Measurements from ENCODE around the gene HDAC4. TPM values are rescaled to one million over a fixed set of nuclear protein-coding genes. Genes with fewer than 3 reads are reported as not detected.
A peak's percentile ranks its signal among the peaks of the same experiment; 100 is the strongest.

Gene HDAC4
- total RNA-seq, 2 donors from 2014 or later, result 9.3 to 139 TPM

DNA sequence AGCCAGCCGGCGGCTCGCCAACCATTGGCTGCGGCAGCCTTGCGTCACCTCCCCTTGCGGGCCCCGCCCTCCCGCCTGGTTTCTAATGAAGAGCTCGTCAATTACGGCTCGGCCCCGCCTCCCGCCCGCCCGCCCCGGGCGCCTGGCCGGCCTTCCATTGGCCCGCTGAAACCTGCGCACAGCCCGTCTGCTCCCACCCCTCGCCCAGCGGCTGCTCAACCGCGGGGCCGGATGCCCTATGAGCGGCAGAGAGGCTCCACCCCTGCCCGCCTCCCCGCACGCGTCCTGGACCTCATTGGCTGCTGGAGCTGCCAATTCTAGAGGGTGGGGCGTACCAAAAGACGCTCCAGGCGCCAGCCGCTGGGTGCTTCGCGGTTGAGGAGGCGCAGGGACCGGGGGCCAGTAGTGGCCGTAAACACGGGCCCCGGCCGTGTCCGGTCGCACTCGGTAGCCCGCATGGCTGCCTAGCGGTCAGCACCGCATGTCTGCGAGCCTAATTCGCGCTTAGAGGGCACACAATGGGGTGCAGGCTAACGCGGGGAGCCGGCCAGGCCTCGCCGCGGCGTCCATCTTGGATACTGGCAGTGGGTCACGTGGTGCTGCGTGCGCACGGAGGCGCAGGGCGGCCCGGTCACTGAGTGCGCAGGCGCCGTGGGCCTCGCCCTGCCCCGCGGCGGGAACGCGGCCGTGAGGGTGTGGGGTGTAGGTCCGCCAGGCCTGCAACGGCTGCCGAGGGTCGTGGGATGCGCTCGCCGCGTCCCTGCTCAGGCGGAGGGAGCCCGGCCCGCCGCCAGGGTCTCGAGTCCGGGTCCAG, 454 bp upstream of the HDAC4 start:
- ATAC-seq, result peak; percentile 92
- H3K27me3 ChIP-seq, result no peaks in the 10 kb centered on the region
- H3K36me3 ChIP-seq (replicated peaks in 1 of 2; ENCODE audit: insufficient read depth in 1 of 2, low read depth in 2 of 2), result no peaks in the 10 kb centered on the region
- peak overlapping the region; percentile 98 to 100 (median 99) for H3K27ac ChIP-seq
- peaks cover 26% of the 10 kb centered on the region for H3K4me1 ChIP-seq
- TF ChIP-seq, protein P1, sequence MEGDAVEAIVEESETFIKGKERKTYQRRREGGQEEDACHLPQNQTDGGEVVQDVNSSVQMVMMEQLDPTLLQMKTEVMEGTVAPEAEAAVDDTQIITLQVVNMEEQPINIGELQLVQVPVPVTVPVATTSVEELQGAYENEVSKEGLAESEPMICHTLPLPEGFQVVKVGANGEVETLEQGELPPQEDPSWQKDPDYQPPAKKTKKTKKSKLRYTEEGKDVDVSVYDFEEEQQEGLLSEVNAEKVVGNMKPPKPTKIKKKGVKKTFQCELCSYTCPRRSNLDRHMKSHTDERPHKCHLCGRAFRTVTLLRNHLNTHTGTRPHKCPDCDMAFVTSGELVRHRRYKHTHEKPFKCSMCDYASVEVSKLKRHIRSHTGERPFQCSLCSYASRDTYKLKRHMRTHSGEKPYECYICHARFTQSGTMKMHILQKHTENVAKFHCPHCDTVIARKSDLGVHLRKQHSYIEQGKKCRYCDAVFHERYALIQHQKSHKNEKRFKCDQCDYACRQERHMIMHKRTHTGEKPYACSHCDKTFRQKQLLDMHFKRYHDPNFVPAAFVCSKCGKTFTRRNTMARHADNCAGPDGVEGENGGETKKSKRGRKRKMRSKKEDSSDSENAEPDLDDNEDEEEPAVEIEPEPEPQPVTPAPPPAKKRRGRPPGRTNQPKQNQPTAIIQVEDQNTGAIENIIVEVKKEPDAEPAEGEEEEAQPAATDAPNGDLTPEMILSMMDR (IDR thresholded peaks at IDR 0.05), result peak in 1 of 7 experiments; percentile 12
- TF ChIP-seq POLR2A (IDR thresholded peaks at IDR 0.05), result peak; percentile 95 to 98 (median 97)
- intact Hi-C loops (cut with DNase I), result no loop called here
- WGBS, 2 donors, result 0% methylated on average over 71 of the region's 90 CpGs; no CpG with 5 or more reads in 1 of the 2 donors
- peak overlapping the region; percentile 27 to 59 for H3K4me3 ChIP-seq
- DNase-seq, result peak; percentile 99 to 100 (median 100)
- no peaks in the 10 kb centered on the region for H3K9me3 ChIP-seq

DNA sequence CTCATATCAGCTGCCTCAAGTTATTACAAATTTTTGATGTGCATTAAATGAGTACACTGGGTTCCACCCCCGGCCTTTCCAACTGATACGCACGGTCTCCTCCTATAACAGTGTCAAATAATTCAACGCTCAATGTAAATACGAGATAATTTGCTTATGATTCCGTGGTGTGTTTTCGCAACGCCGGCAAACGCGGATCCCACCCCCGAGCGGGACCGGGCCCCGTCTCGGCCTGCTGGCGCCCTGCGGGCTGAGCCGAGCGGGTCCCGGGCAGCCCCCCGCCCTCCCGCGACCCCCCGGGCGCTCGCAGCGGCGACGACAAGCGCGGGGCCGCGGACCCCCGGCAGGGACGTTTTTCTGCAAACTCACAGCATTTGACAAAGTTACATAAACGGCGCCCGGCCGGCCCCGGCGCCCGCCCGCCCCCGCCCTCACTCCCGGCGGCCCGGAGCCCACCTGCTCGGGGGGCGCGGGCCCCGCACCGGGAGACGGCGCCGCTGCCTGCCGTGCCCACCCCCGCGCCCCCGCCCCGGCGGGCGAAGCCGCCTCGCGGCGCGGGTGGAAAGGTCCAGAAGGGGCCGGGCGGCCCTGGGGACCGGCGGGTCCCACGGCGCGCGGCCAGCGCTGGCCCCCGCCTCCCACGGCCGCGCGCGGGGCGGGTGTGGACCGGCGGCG, 762 bp downstream of the HDAC4 start:
- peak overlapping the region in 3 of 4 donors; percentile 6 to 63 (median 38) for H3K27ac ChIP-seq
- TF ChIP-seq, protein P1 (IDR thresholded peaks at IDR 0.05), result no peak
- no peak for TF ChIP-seq POLR2A (IDR thresholded peaks at IDR 0.05)
- peak in 1 of 4 donors; percentile 16 for DNase-seq

DNA sequence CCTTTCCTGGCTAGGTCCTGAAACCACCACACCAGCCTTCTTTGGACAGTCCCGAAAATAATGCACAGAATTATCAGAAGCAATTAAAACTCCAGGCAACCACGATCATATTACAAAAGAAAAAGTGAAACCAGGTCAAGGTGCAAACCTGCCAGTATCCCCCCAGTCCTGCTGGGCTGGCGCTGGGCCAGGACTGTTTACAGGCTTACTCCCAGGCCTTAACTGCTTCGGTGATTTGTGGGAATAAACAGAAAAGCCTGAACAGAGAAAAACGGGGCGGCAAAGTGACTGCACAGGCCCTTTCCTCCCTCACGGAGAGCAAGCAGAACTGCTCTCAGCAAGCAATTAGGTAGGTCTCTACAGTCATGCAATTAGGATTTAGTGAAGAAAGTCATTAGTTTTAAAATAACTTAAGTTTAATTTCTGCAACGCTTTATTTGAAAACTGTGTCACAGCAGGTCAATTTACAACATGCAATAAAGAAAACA, 1.3 kb downstream of the HDAC4 start:
- Histone ChIP-seq H3K27ac (peak overlapping the region in 3 of 4 donors; percentile 6 to 63 (median 38)), H3K27me3 (no peaks in the 10 kb centered on the region), H3K9me3 (no peaks in the 10 kb centered on the region), H3K4me3 (peak overlapping the region in 1 of 2 donors; percentile 11), H3K4me1 (peaks cover 26% of the 10 kb centered on the region), H3K36me3 (replicated peaks in 1 of 2; ENCODE audit: insufficient read depth in 1 of 2, low read depth in 2 of 2) (no peaks in the 10 kb centered on the region)
- peak; percentile 32 to 48 (median 42) for DNase-seq
- ATAC-seq, result no peak
- TF ChIP-seq POLR2A (IDR thresholded peaks at IDR 0.05), result no peak
- TF ChIP-seq, protein P1 (IDR thresholded peaks at IDR 0.05), result no peak
- intact Hi-C loops (cut with DNase I), result no loop called here
- 0 to 2% methylated on average over 8 of the region's 8 CpGs for WGBS, 2 donors

More for the DNA sequence above, 762 bp downstream of the HDAC4 start:
- WGBS, 2 donors, result 0% methylated on average over 16 to 42 of the region's 87 CpGs
- Histone ChIP-seq H3K36me3 (replicated peaks in 1 of 2; ENCODE audit: insufficient read depth in 1 of 2, low read depth in 2 of 2) (no peaks in the 10 kb centered on the region), H3K4me3 (peak overlapping the region in 1 of 2 donors; percentile 11), H3K9me3 (no peaks in the 10 kb centered on the region), H3K4me1 (peaks cover 26% of the 10 kb centered on the region), H3K27me3 (no peaks in the 10 kb centered on the region)
- ATAC-seq, result no peak
- intact Hi-C loops (cut with DNase I), result no loop called here

GRCh38 chr2:239398521-239398921, 2.3 kb downstream of the HDAC4 start:
- H3K9me3 ChIP-seq, result no peaks in the 10 kb centered on the region
- TF ChIP-seq, protein P1 (IDR thresholded peaks at IDR 0.05), result no peak
- no peak for TF ChIP-seq POLR2A (IDR thresholded peaks at IDR 0.05)
- H3K4me1 ChIP-seq, result peaks cover 28% of the 10 kb centered on the region
- H3K27ac ChIP-seq, result no peak overlapping the region
- H3K27me3 ChIP-seq, result no peaks in the 10 kb centered on the region
- DNase-seq (no peak), ATAC-seq (no peak)
- H3K36me3 ChIP-seq (replicated peaks in 1 of 2; ENCODE audit: insufficient read depth in 1 of 2, low read depth in 2 of 2), result no peaks in the 10 kb centered on the region
- H3K4me3 ChIP-seq, result no peak overlapping the region
- intact Hi-C loops (cut with DNase I), result no loop called here
- WGBS, 2 donors, result 81 to 84% methylated on average over 9 to 10 of the region's 10 CpGs
